Subcutaneous abdominal adipose tissue (tissue), 5 donors: Measurements from ENCODE around the gene BABAM2.

Experiments used
- H3K27ac ChIP-seq: one replicate; pipeline ENCODE4 v1.7.0; 2013; ENCODE audit warnings: low read depth, mild to moderate bottlenecking, inconsistent platforms, low read length, moderate library complexity
- H3K27me3 ChIP-seq, 5 donors: one replicate each; pipeline ENCODE4 v1.7.0; 2013; ENCODE audit warnings: low read length in 5 of 5, inconsistent platforms in 1 of 5; ENCODE audit not compliant: control insufficient read depth in 5 of 5, insufficient read depth in 4 of 5
- H3K36me3 ChIP-seq, 5 donors: one replicate each; pipeline ENCODE4 v1.7.0; 2013; ENCODE audit warnings: low read length in 5 of 5; ENCODE audit not compliant: control insufficient read depth in 5 of 5, insufficient read depth in 5 of 5
- H3K4me1 ChIP-seq, 5 donors: one replicate each; pipeline ENCODE4 v1.7.0; 2013; ENCODE audit warnings: low read length in 5 of 5, mild to moderate bottlenecking in 3 of 5, moderate library complexity in 1 of 5; ENCODE audit not compliant: control insufficient read depth in 5 of 5, insufficient read depth in 5 of 5
- H3K4me3 ChIP-seq, 5 donors: one replicate each; pipeline ENCODE4 v1.7.0; 2013; ENCODE audit warnings: low read length in 5 of 5, low read depth in 1 of 5
- H3K9ac ChIP-seq, 5 donors: one replicate each; pipeline ENCODE4 v1.7.0; 2013; ENCODE audit warnings: low read length in 5 of 5, mild to moderate bottlenecking in 4 of 5, moderate library complexity in 3 of 5
- H3K9me3 ChIP-seq, 5 donors: one replicate each; pipeline ENCODE4 v1.7.0; 2013; ENCODE audit warnings: low read length in 5 of 5; ENCODE audit not compliant: control insufficient read depth in 5 of 5
- donor health status: healthy.
- donor health status: healthy.
- donor health status: healthy.
- donor health status: healthy.
- donor health status: healthy.

Gene BABAM2

GRCh38 chr2:28378679-28379584 lies 488.4 kb downstream of the BABAM2 start:
- no peak overlapping the region for H3K27ac ChIP-seq
- H3K9ac ChIP-seq = no peak overlapping the region
- H3K9me3 ChIP-seq = no peaks in the 10 kb centered on the region
- no peaks in the 10 kb centered on the region for H3K36me3 ChIP-seq
- peaks cover 0 to 10% (median 9%) of the 10 kb centered on the region in 5 donors for H3K4me1 ChIP-seq
- peaks cover 0 to 3% (median 0%) of the 10 kb centered on the region in 5 donors for H3K27me3 ChIP-seq
- H3K4me3 ChIP-seq = no peak overlapping the region

GRCh38 chr2:28380219-28380618 lies 489.7 kb downstream of the BABAM2 start:
- H3K9me3 ChIP-seq = no peaks in the 10 kb centered on the region
- peaks cover 0 to 10% (median 9%) of the 10 kb centered on the region in 5 donors for H3K4me1 ChIP-seq
- H3K27ac ChIP-seq = no peak overlapping the region
- no peaks in the 10 kb centered on the region for H3K36me3 ChIP-seq
- H3K4me3 ChIP-seq = no peak overlapping the region
- peaks cover 0 to 3% (median 0%) of the 10 kb centered on the region in 5 donors for H3K27me3 ChIP-seq
- H3K9ac ChIP-seq = no peak overlapping the region

DNA sequence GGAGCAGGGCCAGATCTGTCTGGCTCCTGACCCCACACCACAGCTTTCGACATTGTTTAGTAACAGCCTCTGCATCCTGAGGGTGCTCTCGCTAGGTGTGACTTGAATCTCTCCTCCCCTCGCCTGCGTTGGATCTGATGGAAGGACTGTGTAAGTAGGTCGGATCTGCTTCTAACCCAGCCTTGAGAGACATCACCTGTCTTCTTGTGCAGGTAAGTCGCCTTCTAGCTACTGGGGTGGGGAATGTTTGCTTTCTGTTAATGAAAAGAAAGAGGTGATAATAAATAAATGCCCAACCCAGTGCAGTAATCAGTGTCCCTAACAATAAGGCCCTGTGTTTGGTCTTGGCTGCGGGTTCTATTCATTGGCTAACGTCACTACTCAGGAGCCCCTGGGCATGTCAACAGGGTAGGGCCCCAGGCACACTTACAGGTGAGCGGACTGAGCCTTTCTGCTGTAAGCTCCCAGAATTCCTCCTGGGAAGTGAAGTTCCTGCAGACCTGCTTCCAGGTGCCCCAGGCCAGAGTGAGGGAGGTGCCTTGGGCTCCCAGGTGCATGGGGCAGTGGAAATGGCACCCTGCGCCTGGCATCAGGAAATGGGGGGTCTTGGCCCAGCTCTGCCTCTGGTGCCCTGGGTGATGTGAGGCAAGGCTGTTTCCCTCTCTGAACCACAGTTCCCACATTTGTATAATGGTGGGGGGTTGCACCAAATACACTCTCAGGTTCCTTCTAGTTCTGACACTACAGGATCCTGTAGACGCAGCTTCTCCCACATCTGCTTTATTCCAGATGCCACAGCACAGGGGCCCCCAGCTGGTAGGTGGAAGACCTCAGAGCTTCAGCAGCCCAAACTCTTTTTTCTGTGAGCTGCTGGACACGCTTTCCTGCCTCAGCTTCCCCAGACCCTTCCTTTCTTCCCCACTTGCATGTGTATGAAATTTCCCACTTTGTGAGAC lies 491.0 kb downstream of the BABAM2 start:
- H3K4me3 ChIP-seq = no peak overlapping the region
- no peak overlapping the region for H3K27ac ChIP-seq
- H3K4me1 ChIP-seq = peaks cover 0 to 10% (median 9%) of the 10 kb centered on the region in 5 donors
- no peaks in the 10 kb centered on the region for H3K9me3 ChIP-seq
- H3K36me3 ChIP-seq = no peaks in the 10 kb centered on the region
- peaks cover 0 to 3% (median 0%) of the 10 kb centered on the region in 5 donors for H3K27me3 ChIP-seq
- H3K9ac ChIP-seq = no peak overlapping the region

DNA sequence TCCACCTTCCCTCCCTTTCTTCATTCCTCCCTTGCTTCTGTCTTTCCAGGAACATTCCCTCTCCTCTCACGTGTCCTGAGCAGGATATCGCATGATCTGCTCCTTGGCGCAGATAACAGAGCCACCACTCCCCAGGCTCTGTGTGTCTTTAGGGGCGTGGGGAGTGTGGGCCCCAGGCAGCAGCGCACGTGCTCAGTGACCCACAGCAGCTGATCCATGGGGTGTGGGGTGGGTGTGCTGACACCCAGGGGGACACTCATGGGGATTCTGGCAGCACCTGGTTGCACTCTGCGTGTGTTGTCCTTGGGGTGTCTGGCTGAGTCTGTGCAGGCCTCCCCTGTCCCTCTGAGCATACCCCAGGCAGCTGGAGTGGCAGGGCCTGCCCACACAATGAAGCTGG lies 492.2 kb downstream of the BABAM2 start:
- peaks cover 0 to 3% (median 0%) of the 10 kb centered on the region in 5 donors for H3K27me3 ChIP-seq
- no peak overlapping the region for H3K27ac ChIP-seq
- no peak overlapping the region for H3K4me3 ChIP-seq
- no peaks in the 10 kb centered on the region for H3K9me3 ChIP-seq
- H3K36me3 ChIP-seq = no peaks in the 10 kb centered on the region
- no peak overlapping the region for H3K9ac ChIP-seq
- peaks cover 0 to 10% (median 9%) of the 10 kb centered on the region in 5 donors for H3K4me1 ChIP-seq

GRCh38 chr2:28387082-28387960 lies 496.8 kb downstream of the BABAM2 start:
- no peaks in the 10 kb centered on the region for H3K9me3 ChIP-seq
- H3K9ac ChIP-seq = no peak overlapping the region
- no peak overlapping the region for H3K27ac ChIP-seq
- peaks cover 7 to 22% (median 19%) of the 10 kb centered on the region in 5 donors for H3K4me1 ChIP-seq
- H3K36me3 ChIP-seq = no peaks in the 10 kb centered on the region
- H3K27me3 ChIP-seq = peaks cover 0 to 2% (median 0%) of the 10 kb centered on the region in 5 donors
- no peak overlapping the region for H3K4me3 ChIP-seq
